ENCODE measurements around the gene ZNF331.
"Not testable (repeated sequence)": the region's sequence is repeated elsewhere in the genome, so short reads cannot be mapped to it uniquely, and the experiment has no call there.

The ZNF331 gene

GRCh38 chr19:53537521-53538377 lies at the start of gene ZNF331:
TSS of gene ZNF331 (plus strand) at chr19:53538145. CDS start at chr19:53569377, 31,232 bp downstream.
- DNase-seq = peak; percentile 77 to 85

- no peak for DNase-seq
These were observed 45.8 kb upstream of the ZNF331 start for GRCh38 chr19:53492153-53492552.

- DNase-seq = not testable (repeated sequence)
These were observed 40.5 kb upstream of the ZNF331 start for GRCh38 chr19:53497311-53498023.

GRCh38 chr19:53498024-53498395 lies 39.9 kb upstream of the ZNF331 start:
- not testable (repeated sequence) for DNase-seq

- DNase-seq = not testable (repeated sequence)
These were observed 34.8 kb upstream of the ZNF331 start for GRCh38 chr19:53503151-53503550.

GRCh38 chr19:53503671-53504364 lies 34.1 kb upstream of the ZNF331 start:
- not testable (repeated sequence) for DNase-seq

GRCh38 chr19:53504365-53504703 lies 33.6 kb upstream of the ZNF331 start:
- not testable (repeated sequence) for DNase-seq

- no peak for DNase-seq
These were observed 33.1 kb upstream of the ZNF331 start for GRCh38 chr19:53504885-53505284.

- no peak for DNase-seq
These were observed 31.2 kb upstream of the ZNF331 start for GRCh38 chr19:53506728-53507127.

- DNase-seq = no peak
These were observed 30.2 kb upstream of the ZNF331 start for GRCh38 chr19:53507523-53508442.

GRCh38 chr19:53509443-53509842 lies 28.5 kb upstream of the ZNF331 start:
- no peak for DNase-seq

- DNase-seq = no peak
These were observed 28.1 kb upstream of the ZNF331 start for GRCh38 chr19:53509845-53510244.

- no peak for DNase-seq
These were observed 26.6 kb upstream of the ZNF331 start for GRCh38 chr19:53511357-53511756.

- DNase-seq = peak; percentile 55 to 56
These were observed 26.0 kb upstream of the ZNF331 start for GRCh38 chr19:53511933-53512374.

GRCh38 chr19:53515047-53515446 lies 22.9 kb upstream of the ZNF331 start:
- not testable (repeated sequence) for DNase-seq

GRCh38 chr19:53517114-53517741 lies 20.7 kb upstream of the ZNF331 start:
- no peak for DNase-seq

- DNase-seq = no peak
These were observed 19.8 kb upstream of the ZNF331 start for GRCh38 chr19:53518121-53518520.

- no peak for DNase-seq
These were observed 19.2 kb upstream of the ZNF331 start for GRCh38 chr19:53518716-53519115.

GRCh38 chr19:53519446-53519845 lies 18.5 kb upstream of the ZNF331 start:
- DNase-seq = no peak

- DNase-seq = no peak
These were observed 17.8 kb upstream of the ZNF331 start for GRCh38 chr19:53520163-53520546.

GRCh38 chr19:53520547-53521372 lies 17.2 kb upstream of the ZNF331 start:
- peak; percentile 83 to 87 for DNase-seq

Measured in activated CD4-positive, alpha-beta T cell treated with anti-CD3 and anti-CD28 coated beads, Interleukin-2, amount 50 U/mL, for 48 hours (primary cell).